Measurements from ENCODE around the gene SWT1.

The SWT1 gene

DNA sequence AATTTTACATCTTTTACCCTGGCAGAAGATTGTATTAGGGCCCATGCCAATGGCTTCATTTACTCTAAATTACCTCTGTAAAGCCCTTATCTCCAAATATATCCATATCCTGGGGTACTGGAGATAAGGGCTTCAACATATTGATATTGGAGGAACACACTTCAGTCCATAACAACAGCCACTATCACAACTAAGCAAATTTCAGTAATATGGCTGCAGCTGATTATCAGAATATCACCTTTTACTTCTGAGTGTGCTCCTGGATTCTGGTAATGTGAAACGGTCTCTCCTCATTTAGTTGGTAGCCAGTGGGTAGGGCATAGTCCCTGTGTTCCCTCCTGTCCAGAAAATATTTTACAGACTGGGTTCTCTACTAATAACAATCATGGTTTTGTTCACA is 106.8 kb downstream of the SWT1 start:
- TF ChIP-seq ARNT (IDR thresholded peaks at IDR 0.05) (no peak), SP1 (IDR thresholded peaks at IDR 0.05) (no peak), FOXA1 (IDR thresholded peaks at IDR 0.05) (no peak), SUZ12 (IDR thresholded peaks at IDR 0.05) (no peak), TARDBP (IDR thresholded peaks at IDR 0.05) (no peak), CTBP1 (IDR thresholded peaks at IDR 0.05; ENCODE audit: borderline replicate concordance) (no peak), L3MBTL2 (conservative IDR thresholded peaks at IDR 0.05) (no peak), FOXK2 (IDR thresholded peaks at IDR 0.05) (no peak), ZNF384 (IDR thresholded peaks at IDR 0.05) (no peak), HDGF (IDR thresholded peaks at IDR 0.05; ENCODE audit: borderline replicate concordance) (no peak), ELF4 (IDR thresholded peaks at IDR 0.05) (no peak), BHLHE40 (IDR thresholded peaks at IDR 0.05; ENCODE audit: borderline replicate concordance) (no peak), NFRKB (IDR thresholded peaks at IDR 0.05) (no peak), FOXM1 (IDR thresholded peaks at IDR 0.05; ENCODE audit: borderline replicate concordance) (no peak), LEF1 (IDR thresholded peaks at IDR 0.05; ENCODE audit: borderline replicate concordance) (no peak)
- TF ChIP-seq, protein P1, sequence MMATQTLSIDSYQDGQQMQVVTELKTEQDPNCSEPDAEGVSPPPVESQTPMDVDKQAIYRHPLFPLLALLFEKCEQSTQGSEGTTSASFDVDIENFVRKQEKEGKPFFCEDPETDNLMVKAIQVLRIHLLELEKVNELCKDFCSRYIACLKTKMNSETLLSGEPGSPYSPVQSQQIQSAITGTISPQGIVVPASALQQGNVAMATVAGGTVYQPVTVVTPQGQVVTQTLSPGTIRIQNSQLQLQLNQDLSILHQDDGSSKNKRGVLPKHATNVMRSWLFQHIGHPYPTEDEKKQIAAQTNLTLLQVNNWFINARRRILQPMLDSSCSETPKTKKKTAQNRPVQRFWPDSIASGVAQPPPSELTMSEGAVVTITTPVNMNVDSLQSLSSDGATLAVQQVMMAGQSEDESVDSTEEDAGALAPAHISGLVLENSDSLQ (IDR thresholded peaks at IDR 0.05), result no peak
- ChIA-PET POLR2A (no interaction called here), CTCF (no interaction called here)
- no peak for DNase-seq (ENCODE audit: extremely low spot score)

DNA sequence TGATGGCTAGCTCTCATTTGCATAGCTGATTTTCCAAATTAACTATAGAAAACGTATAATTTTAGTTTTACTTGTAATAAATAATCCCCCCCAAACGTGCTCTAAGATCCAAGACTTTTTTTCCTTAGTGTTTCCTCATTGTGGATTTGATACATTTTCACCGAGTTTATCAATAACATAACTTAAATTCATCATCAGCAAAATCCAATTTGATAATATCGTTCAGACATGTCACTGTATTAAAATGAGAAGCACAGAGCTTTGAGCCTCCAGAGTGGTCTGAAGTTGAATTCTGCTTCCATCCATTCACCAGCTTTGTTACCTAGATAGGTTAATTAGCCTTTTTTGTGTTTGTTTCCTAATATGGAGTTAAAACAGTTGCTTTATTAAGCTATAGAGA is 108.3 kb downstream of the SWT1 start:
- no peak for DNase-seq (ENCODE audit: extremely low spot score)
- no peak for TF ChIP-seq ZNF384 (IDR thresholded peaks at IDR 0.05)
- TF ChIP-seq ELF4 (IDR thresholded peaks at IDR 0.05), result no peak
- TF ChIP-seq FOXA1 (IDR thresholded peaks at IDR 0.05), result no peak
- TF ChIP-seq HDGF (IDR thresholded peaks at IDR 0.05; ENCODE audit: borderline replicate concordance), result no peak
- TF ChIP-seq BHLHE40 (IDR thresholded peaks at IDR 0.05; ENCODE audit: borderline replicate concordance), result no peak
- no peak for TF ChIP-seq L3MBTL2 (conservative IDR thresholded peaks at IDR 0.05)
- no peak for TF ChIP-seq SP1 (IDR thresholded peaks at IDR 0.05)
- no peak for TF ChIP-seq CTBP1 (IDR thresholded peaks at IDR 0.05; ENCODE audit: borderline replicate concordance)
- TF ChIP-seq, protein P1 (IDR thresholded peaks at IDR 0.05), result no peak
- no peak for TF ChIP-seq FOXK2 (IDR thresholded peaks at IDR 0.05)
- TF ChIP-seq LEF1 (IDR thresholded peaks at IDR 0.05; ENCODE audit: borderline replicate concordance), result no peak
- TF ChIP-seq TARDBP (IDR thresholded peaks at IDR 0.05), result no peak
- TF ChIP-seq ARNT (IDR thresholded peaks at IDR 0.05), result no peak
- no peak for TF ChIP-seq SUZ12 (IDR thresholded peaks at IDR 0.05)
- no peak for TF ChIP-seq FOXM1 (IDR thresholded peaks at IDR 0.05; ENCODE audit: borderline replicate concordance)
- no peak for TF ChIP-seq NFRKB (IDR thresholded peaks at IDR 0.05)
- CTCF ChIA-PET, result interaction anchor here (1.8 kb wide), 1 partner anchor 95 kb away, joined by 8 read pairs; no protein-coding TSS in a partner anchor
- POLR2A ChIA-PET, result no interaction called here

DNA sequence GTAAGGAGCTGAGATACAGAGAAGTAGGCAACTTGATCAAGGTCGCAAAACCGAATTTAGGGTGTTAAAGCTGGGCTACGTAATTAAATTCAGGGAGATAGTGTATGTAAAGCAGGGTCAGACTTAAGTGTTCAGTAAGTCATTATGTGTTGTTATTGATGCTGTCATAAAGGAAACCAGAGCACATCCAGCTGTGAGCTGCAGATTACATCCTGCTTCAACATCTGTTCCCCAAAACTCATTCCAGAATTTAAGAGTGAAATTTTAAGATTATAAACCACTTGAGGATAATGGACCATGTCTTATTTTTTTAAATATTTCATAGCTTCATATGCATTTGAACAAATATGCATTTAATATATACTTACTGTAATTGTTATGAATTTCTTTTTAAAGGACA is 110.3 kb downstream of the SWT1 start:
- TF ChIP-seq ZNF384 (IDR thresholded peaks at IDR 0.05) (no peak), CTBP1 (IDR thresholded peaks at IDR 0.05; ENCODE audit: borderline replicate concordance) (no peak), SUZ12 (IDR thresholded peaks at IDR 0.05) (no peak)
- POLR2A ChIA-PET, result no interaction called here

DNA sequence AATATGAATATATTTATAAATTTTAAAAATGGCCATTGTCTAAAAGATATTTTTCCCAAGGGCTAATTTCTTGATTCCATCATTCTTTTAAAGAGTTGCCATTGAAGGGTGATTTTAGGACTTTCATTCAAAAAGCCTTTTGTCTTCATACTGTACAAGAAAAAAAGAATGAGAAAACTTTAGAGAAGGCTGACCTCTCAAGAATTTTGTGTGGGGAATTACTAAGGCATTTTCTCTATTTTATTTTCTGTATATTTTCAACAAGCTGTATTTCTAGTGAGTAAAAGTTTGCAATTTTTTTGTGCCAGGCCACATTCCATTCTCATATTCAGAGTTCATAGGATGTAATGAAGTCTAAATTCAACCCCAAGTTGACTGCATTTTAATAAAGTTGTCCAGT is 110.7 kb downstream of the SWT1 start:
- no peak for DNase-seq (ENCODE audit: extremely low spot score)
- POLR2A ChIA-PET, result no interaction called here
- TF ChIP-seq TARDBP (IDR thresholded peaks at IDR 0.05) (no peak), ELF4 (IDR thresholded peaks at IDR 0.05) (no peak), BHLHE40 (IDR thresholded peaks at IDR 0.05; ENCODE audit: borderline replicate concordance) (no peak), SUZ12 (IDR thresholded peaks at IDR 0.05) (no peak), SP1 (IDR thresholded peaks at IDR 0.05) (no peak), CTBP1 (IDR thresholded peaks at IDR 0.05; ENCODE audit: borderline replicate concordance) (no peak)
- CTCF ChIA-PET, result interaction anchor here (1.1 kb wide), 1 partner anchor 284 kb away, joined by 3 read pairs; no protein-coding TSS in a partner anchor

More for the DNA sequence above, 110.3 kb downstream of the SWT1 start:
- CTCF ChIA-PET, result no interaction called here
- no peak for DNase-seq (ENCODE audit: extremely low spot score)

DNA sequence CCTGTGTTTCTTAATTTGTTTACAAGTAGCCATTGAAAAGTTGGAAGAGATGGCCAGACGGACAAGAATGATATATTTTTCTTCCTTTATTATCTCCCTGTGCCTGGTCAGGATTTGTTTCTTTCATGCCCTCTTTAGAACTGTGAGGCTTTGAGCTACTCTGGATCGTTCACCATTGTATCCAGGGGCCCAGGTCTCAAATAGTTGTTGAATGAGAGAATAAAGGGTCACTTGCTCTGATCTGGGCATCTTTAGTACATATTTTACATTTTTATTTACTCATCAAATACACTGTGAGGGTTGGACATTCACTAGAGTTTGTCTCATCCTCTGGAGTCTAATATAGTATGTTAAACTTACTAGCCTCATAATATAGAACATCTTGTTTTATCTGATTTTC is 111.4 kb downstream of the SWT1 start:
- POLR2A ChIA-PET, result no interaction called here
- CTCF ChIA-PET, result interaction anchor here (1.1 kb wide), 1 partner anchor 285 kb away, joined by 3 read pairs; no protein-coding TSS in a partner anchor
- DNase-seq (ENCODE audit: extremely low spot score), result no peak
- TF ChIP-seq FOXA1 (IDR thresholded peaks at IDR 0.05) (no peak), CTBP1 (IDR thresholded peaks at IDR 0.05; ENCODE audit: borderline replicate concordance) (no peak), ELF4 (IDR thresholded peaks at IDR 0.05) (no peak), L3MBTL2 (conservative IDR thresholded peaks at IDR 0.05) (no peak), SUZ12 (IDR thresholded peaks at IDR 0.05) (no peak), FOXM1 (IDR thresholded peaks at IDR 0.05; ENCODE audit: borderline replicate concordance) (no peak), HDGF (IDR thresholded peaks at IDR 0.05; ENCODE audit: borderline replicate concordance) (no peak)

DNA sequence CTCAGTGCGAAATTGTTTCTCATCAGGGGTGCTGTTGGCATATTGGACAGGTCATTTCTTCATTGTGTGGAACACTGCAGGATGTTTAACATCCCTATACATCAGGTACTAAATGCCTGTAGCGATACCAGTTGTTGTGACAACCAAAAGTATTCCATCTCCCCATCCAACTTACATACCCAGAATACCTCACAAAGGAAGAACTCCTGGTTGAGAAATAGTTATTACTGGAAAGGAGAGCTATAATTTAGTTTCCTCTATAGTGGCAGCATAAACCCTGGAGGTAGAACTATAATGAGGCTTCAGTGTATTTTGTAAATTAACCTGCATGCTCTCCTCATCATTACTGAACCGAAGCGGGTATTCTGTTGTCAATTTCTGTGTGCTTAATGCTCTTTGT is 115.0 kb downstream of the SWT1 start:
- ChIA-PET POLR2A (no interaction called here), CTCF (no interaction called here)
- TF ChIP-seq FOXM1 (IDR thresholded peaks at IDR 0.05; ENCODE audit: borderline replicate concordance) (no peak), NFRKB (IDR thresholded peaks at IDR 0.05) (no peak), FOXA1 (IDR thresholded peaks at IDR 0.05) (no peak), FOXK2 (IDR thresholded peaks at IDR 0.05) (no peak), HDGF (IDR thresholded peaks at IDR 0.05; ENCODE audit: borderline replicate concordance) (no peak)
- no peak for DNase-seq (ENCODE audit: extremely low spot score)

DNA sequence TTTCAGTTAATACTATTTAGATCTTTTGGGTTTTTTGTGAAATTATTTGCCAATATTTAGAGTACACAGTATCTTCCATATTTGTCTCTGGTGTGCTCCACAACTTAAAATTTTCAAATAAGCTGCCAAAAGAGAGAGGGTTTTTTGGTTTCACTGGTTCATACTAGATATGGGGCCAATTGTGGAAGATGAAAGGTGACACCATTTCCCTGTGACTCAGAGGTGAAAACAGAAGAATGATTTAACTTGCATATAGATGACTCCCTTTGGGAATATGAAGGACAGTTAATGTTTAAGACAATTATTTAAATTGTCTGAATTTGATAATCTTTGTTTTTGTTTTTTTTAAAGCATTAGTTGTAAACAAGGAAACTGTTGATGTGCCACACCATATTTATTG is 122.6 kb downstream of the SWT1 start:
- TF ChIP-seq SUZ12 (IDR thresholded peaks at IDR 0.05), result no peak
- no peak for TF ChIP-seq SP1 (IDR thresholded peaks at IDR 0.05)
- TF ChIP-seq TARDBP (IDR thresholded peaks at IDR 0.05), result no peak
- TF ChIP-seq BHLHE40 (IDR thresholded peaks at IDR 0.05; ENCODE audit: borderline replicate concordance), result no peak
- no peak for TF ChIP-seq FOXA1 (IDR thresholded peaks at IDR 0.05)
- TF ChIP-seq ZNF384 (IDR thresholded peaks at IDR 0.05), result no peak
- no peak for TF ChIP-seq NFRKB (IDR thresholded peaks at IDR 0.05)
- no peak for TF ChIP-seq LEF1 (IDR thresholded peaks at IDR 0.05; ENCODE audit: borderline replicate concordance)
- no peak for TF ChIP-seq ARNT (IDR thresholded peaks at IDR 0.05)
- TF ChIP-seq FOXK2 (IDR thresholded peaks at IDR 0.05), result no peak
- TF ChIP-seq, protein P1 (IDR thresholded peaks at IDR 0.05), result no peak
- no peak for TF ChIP-seq ELF4 (IDR thresholded peaks at IDR 0.05)
- no peak for TF ChIP-seq L3MBTL2 (conservative IDR thresholded peaks at IDR 0.05)
- ChIA-PET CTCF (no interaction called here), POLR2A (no interaction called here)
- DNase-seq (ENCODE audit: extremely low spot score), result no peak

Data from HEK293T (cell line).